H9 (cell line): ENCODE results near the gene TNFAIP8L1. TPM values are rescaled to one million over a fixed set of nuclear protein-coding genes. Genes with fewer than 3 reads are reported as not detected.
A peak's percentile ranks its signal among the peaks of the same experiment; 100 is the strongest.

ENCODE experiments used
- DNase-seq: peaks from one replicate; pipeline ENCODE4 v3.0.0-alpha.2; 2017
- H2AFZ ChIP-seq: one replicate; pipeline ENCODE4 v1.6.1; 2013; ENCODE audit warnings: mild to moderate bottlenecking, low read length, control low read depth, moderate library complexity
- H2AK5ac ChIP-seq: 2 replicates; pipeline ENCODE4 v1.6.1; 2013; ENCODE audit warnings: low read length, control low read depth, mixed read lengths; ENCODE audit not compliant: insufficient read length
- H2BK120ac ChIP-seq: one replicate; pipeline ENCODE4 v1.6.1; 2013; ENCODE audit warnings: low read depth, mild to moderate bottlenecking, low read length, control low read depth, inconsistent platforms; ENCODE audit not compliant: poor library complexity, severe bottlenecking
- H2BK12ac ChIP-seq: 2 replicates; pipeline ENCODE4 v1.6.1; 2013; ENCODE audit warnings: low read length, control low read depth, mixed read lengths, low read depth; ENCODE audit not compliant: insufficient read length
- H2BK15ac ChIP-seq: 2 replicates; pipeline ENCODE4 v1.6.1; 2013; ENCODE audit warnings: low read depth, low read length, control low read depth
- H2BK20ac ChIP-seq: one replicate; pipeline ENCODE4 v1.6.1; 2013; ENCODE audit warnings: low read depth, mild to moderate bottlenecking, low read length, control low read depth, inconsistent platforms; ENCODE audit not compliant: poor library complexity, severe bottlenecking
- H2BK5ac ChIP-seq: 2 replicates; pipeline ENCODE4 v1.6.1; 2013; ENCODE audit warnings: low read length, control low read depth, mixed read lengths; ENCODE audit not compliant: insufficient read length
- H3K14ac ChIP-seq: 2 replicates; pipeline ENCODE4 v1.6.1; 2013; ENCODE audit warnings: low read length, control low read depth; ENCODE audit not compliant: insufficient read depth
- H3K18ac ChIP-seq: 2 replicates; pipeline ENCODE4 v1.6.1; 2013; ENCODE audit warnings: low read depth, mild to moderate bottlenecking, mixed read lengths, low read length, control low read depth; ENCODE audit not compliant: insufficient read length
- H3K23ac ChIP-seq: 2 replicates; pipeline ENCODE4 v1.6.1; 2013; ENCODE audit warnings: low read length, control low read depth, mixed read lengths, low read depth; ENCODE audit not compliant: insufficient read length
- H3K23me2 ChIP-seq: 2 replicates; pipeline ENCODE4 v1.6.1; 2013; ENCODE audit warnings: low read depth, mild to moderate bottlenecking, mixed read lengths, low read length, control low read depth; ENCODE audit not compliant: insufficient read length, poor library complexity, severe bottlenecking
- H3K27ac ChIP-seq: 2 replicates; pipeline ENCODE4 v1.5.1; 2013; ENCODE audit warnings: low read length, control low read depth, mixed read lengths, low read depth; ENCODE audit not compliant: insufficient read length
- H3K27me3 ChIP-seq: 2 replicates; pipeline ENCODE4 v1.6.1; 2013; ENCODE audit warnings: low read length, control low read depth, inconsistent platforms; ENCODE audit not compliant: insufficient read depth
- H3K4ac ChIP-seq: 2 replicates; pipeline ENCODE4 v1.6.1; 2013; ENCODE audit warnings: low read depth, mild to moderate bottlenecking, control low read depth, inconsistent platforms, low read length, moderate library complexity
- H3K4me1 ChIP-seq: 2 replicates; pipeline ENCODE4 v1.6.1; 2013; ENCODE audit warnings: low read length, control low read depth, inconsistent platforms; ENCODE audit not compliant: insufficient read depth
- H3K4me2 ChIP-seq: 2 replicates; pipeline ENCODE4 v1.6.1; 2013; ENCODE audit warnings: low read length, control low read depth, mixed read lengths; ENCODE audit not compliant: insufficient read length, insufficient read depth
- H3K56ac ChIP-seq: 2 replicates; pipeline ENCODE4 v1.6.1; 2013; ENCODE audit warnings: low read depth, mild to moderate bottlenecking, mixed read lengths, low read length, control low read depth; ENCODE audit not compliant: insufficient read length
- H3K79me1 ChIP-seq: 2 replicates; pipeline ENCODE4 v1.6.1; 2013; ENCODE audit warnings: low read depth, mild to moderate bottlenecking, moderate library complexity, low read length, control low read depth, inconsistent platforms; ENCODE audit not compliant: insufficient read depth, poor library complexity, severe bottlenecking
- H3K79me2 ChIP-seq: 2 replicates; pipeline ENCODE4 v1.6.1; 2013; ENCODE audit warnings: low read length, control low read depth, inconsistent platforms; ENCODE audit not compliant: insufficient read depth
- H3K9ac ChIP-seq: 2 replicates; pipeline ENCODE4 v1.6.1; 2013; ENCODE audit warnings: low read length, control low read depth, mixed read lengths; ENCODE audit not compliant: insufficient read length; ENCODE audit errors: extremely low read depth
- H3K9me3 ChIP-seq: one replicate; pipeline ENCODE4 v1.6.1; 2013; ENCODE audit warnings: low read depth, low read length, inconsistent platforms; ENCODE audit not compliant: control insufficient read depth
- H3T11ph ChIP-seq: one replicate; pipeline ENCODE4 v1.6.1; 2013; ENCODE audit warnings: mild to moderate bottlenecking, low read length, control low read depth, inconsistent platforms
- H4K20me1 ChIP-seq: one replicate; pipeline ENCODE4 v1.6.1; 2013; ENCODE audit not compliant: control insufficient read depth, insufficient read length, insufficient read depth
- H4K5ac ChIP-seq: 2 replicates; pipeline ENCODE4 v1.6.1; 2013; ENCODE audit warnings: low read depth, mild to moderate bottlenecking, mixed read lengths, low read length, control low read depth; ENCODE audit not compliant: insufficient read length
- H4K8ac ChIP-seq: replicated peaks from 2 replicates; pipeline ENCODE4 v1.6.1; 2013; ENCODE audit warnings: low read length, control low read depth, mixed read lengths, low read depth; ENCODE audit not compliant: insufficient read length
- H4K91ac ChIP-seq: 2 replicates; pipeline ENCODE4 v1.6.1; 2013; ENCODE audit warnings: low read depth, mild to moderate bottlenecking, moderate library complexity, mixed read lengths, low read length, control low read depth; ENCODE audit not compliant: insufficient read length
- H3K27ac Mint-ChIP-seq, 3 experiments: 2 replicates in 2 of 3; 3 replicates in 1 of 3; pipeline ENCODE4 v1.8.0; 2020 to 2021; ENCODE audit warnings: mixed read lengths in 3 of 3, mild to moderate bottlenecking in 1 of 3, moderate library complexity in 1 of 3
- H3K27me3 Mint-ChIP-seq: 2 replicates; pipeline ENCODE4 v1.8.0; 2021; ENCODE audit warnings: low read depth, mild to moderate bottlenecking, moderate library complexity, mixed read lengths
- H3K36me3 Mint-ChIP-seq, 3 experiments: 2 replicates in 2 of 3; 3 replicates in 1 of 3; pipeline ENCODE4 v1.8.0; 2020 to 2021; ENCODE audit warnings: low read depth in 3 of 3, mixed read lengths in 3 of 3; ENCODE audit not compliant: insufficient read depth in 1 of 3
- H3K4me1 Mint-ChIP-seq, 2 experiments: 2 replicates each; pipeline ENCODE4 v1.8.0; 2020; ENCODE audit warnings: mixed read lengths in 2 of 2
- H3K4me3 Mint-ChIP-seq, 2 experiments: 2 replicates in 1 of 2; 3 replicates in 1 of 2; pipeline ENCODE4 v1.8.0; 2020 to 2021; ENCODE audit warnings: mild to moderate bottlenecking in 2 of 2, mixed read lengths in 2 of 2, moderate library complexity in 1 of 2
- H3K9me3 Mint-ChIP-seq, 2 experiments: 2 replicates in 1 of 2; 3 replicates in 1 of 2; pipeline ENCODE4 v1.8.0; 2020; ENCODE audit warnings: mild to moderate bottlenecking in 2 of 2, mixed read lengths in 2 of 2, moderate library complexity in 1 of 2
- CTCF ChIP-seq: fragments of 200-600 bp; sonication (generic); conservative IDR thresholded peaks from 3 replicates; pipeline ENCODE4 v1.8.0; 2021; ENCODE audit warnings: antibody characterized with exemption, mild to moderate bottlenecking
- WGBS: extraction: QIAGEN DNeasy Blood & Tissue Kit; methylation state at CpG from one replicate; pipeline ENCODE4 v1.1.7; 2013; ENCODE audit warnings: missing lambda C conversion rate, low lambda C conversion rate, mixed read lengths; ENCODE audit not compliant: insufficient read length; ENCODE audit errors: extremely low coverage; 5-methylcytosine and 5-hydroxymethylcytosine counted together
- total RNA-seq: library from RNA; stranded (reverse); gene quantifications from 2 replicates; pipeline ENCODE4 v1.2.1, GENCODE V29; 2021

Gene TNFAIP8L1
- total RNA-seq, 1 experiment from 2014 or later: 4.2 TPM

GRCh38 chr19:4597278-4597974, 41.9 kb upstream of the TNFAIP8L1 start:
- Histone ChIP-seq H3K9me3 (no peaks in the 10 kb centered on the region), H4K91ac (no peak overlapping the region), H3K18ac (no peak overlapping the region), H4K5ac (no peak overlapping the region), H2AFZ (no peak overlapping the region), H3K79me1 (no peaks in the 10 kb centered on the region), H2AK5ac (no peak overlapping the region), H3K4ac (no peak overlapping the region), H4K20me1 (no peaks in the 10 kb centered on the region), H2BK12ac (no peak overlapping the region), H2BK5ac (no peak overlapping the region), H3T11ph (no peak overlapping the region), H2BK120ac (no peak overlapping the region), H3K14ac (no peak overlapping the region), H3K4me1 (no peaks in the 10 kb centered on the region), H3K79me2 (no peaks in the 10 kb centered on the region), H4K8ac (no peak overlapping the region), H3K27me3 (no peaks in the 10 kb centered on the region; the same call in 1 of the 2 replicates), H3K23ac (no peak overlapping the region), H3K56ac (no peak overlapping the region), H3K9ac (no peak overlapping the region), H3K23me2 (peaks cover 11% of the 10 kb centered on the region), H2BK15ac (no peak overlapping the region), H2BK20ac (no peak overlapping the region), H3K4me2 (peak overlapping the region; percentile 85), H3K27ac (no peak overlapping the region)
- WGBS: no CpG with 5 or more reads among the region's 27 CpGs
- H3K27me3 Mint-ChIP-seq: peaks cover 64% of the 10 kb centered on the region
- no peaks in the 10 kb centered on the region; a peak in 1 of 7 replicates for H3K36me3 Mint-ChIP-seq
- peak overlapping the region; percentile 39 to 82 for H3K4me3 Mint-ChIP-seq
- no peak for DNase-seq
- no peak overlapping the region; a peak in 1 of 7 replicates for H3K27ac Mint-ChIP-seq
- no peaks in the 10 kb centered on the region; a peak in 2 of 5 replicates for H3K9me3 Mint-ChIP-seq
- H3K4me1 Mint-ChIP-seq: peaks cover 4 to 17% of the 10 kb centered on the region in 2 experiments
- TF ChIP-seq CTCF: no peak
